Right hindlimb (tissue), 1 donor: ENCODE data around the gene ARHGEF25.
"Not testable (repeated sequence)": the region's sequence is repeated elsewhere in the genome, so short reads cannot be mapped to it uniquely, and the experiment has no call there.

Experiments used
- DNase-seq: peaks from one replicate; pipeline ENCODE4 v3.0.0-alpha.2; 2018

Gene ARHGEF25

GRCh38 chr12:57640175-57641042 is 29.2 kb downstream of the ARHGEF25 start:
- DNase-seq = no peak

- DNase-seq = no peak
Observed at GRCh38 chr12:57641699-57642442, 30.6 kb downstream of the ARHGEF25 start.

GRCh38 chr12:57645990-57646658 is 34.9 kb downstream of the ARHGEF25 start:
- not testable (repeated sequence) for DNase-seq

GRCh38 chr12:57646659-57647049 is 35.4 kb downstream of the ARHGEF25 start:
- not testable (repeated sequence) for DNase-seq

GRCh38 chr12:57654042-57654441 is 42.8 kb downstream of the ARHGEF25 start:
- no peak for DNase-seq

- no peak for DNase-seq
Observed at GRCh38 chr12:57655541-57656240, 44.5 kb downstream of the ARHGEF25 start.

- DNase-seq = not testable (repeated sequence)
Observed at GRCh38 chr12:57656408-57656807, 45.2 kb downstream of the ARHGEF25 start.

GRCh38 chr12:57657744-57658143 is 46.5 kb downstream of the ARHGEF25 start:
- no peak for DNase-seq

- no peak for DNase-seq
Observed at GRCh38 chr12:57658890-57659289, 47.7 kb downstream of the ARHGEF25 start.

GRCh38 chr12:57661376-57661775 is 50.1 kb downstream of the ARHGEF25 start:
- no peak for DNase-seq

- not testable (repeated sequence) for DNase-seq
Observed at GRCh38 chr12:57665066-57665820, 54.0 kb downstream of the ARHGEF25 start.
